Measurements from ENCODE around the gene ATRAID. TPM values are rescaled to one million over a fixed set of nuclear protein-coding genes. Genes with fewer than 3 reads are reported as not detected.

The ATRAID gene
- total and polyA plus RNA-seq, 2 of the 8 experiments (the other 6 are each of a cell fraction or from before 2014, with no cell fraction given) = 109 to 280 TPM

GRCh38 chr2:27212626-27213471 is 1.0 kb downstream of the ATRAID start:
- H2AFZ ChIP-seq (ENCODE audit: low read length) = no peak overlapping the region
- CTCF ChIA-PET (ENCODE audit: partially characterized antibody) = interaction anchor here (0.7 to 1.5 kb wide), 8 partner anchors 29 to 126 kb away, joined by 3 to 6 read pairs (median 3); partner anchors contain the start of genes KHK, PREB and TRIM54
- TF ChIP-seq CEBPB (IDR thresholded peaks at IDR 0.05; ENCODE audit: low read depth, low read length) (peak; percentile 22; the same call in 1 of the 2 replicates), KDM5A (IDR thresholded peaks at IDR 0.05; ENCODE audit: low read length) (0 out of 2 replicates have a peak, but pooled peaks have one; percentile 12)

More at GRCh38 chr2:27212626-27213471, 1.0 kb downstream of the ATRAID start:
- Histone ChIP-seq H3K36me3 (ENCODE audit: control insufficient read depth in 2 of 4, insufficient read depth in 4 of 4, low read length in 3 of 4) (peaks cover 11 to 44% (median 18%) of the 10 kb centered on the region in 4 experiments; a peak in 6 of 8 replicates), H2BK12ac (ENCODE audit: low read depth, low read length) (peak overlapping the region; percentile 75; the same call in 1 of the 2 replicates), H4K8ac (ENCODE audit: extremely low read depth, insufficient read depth, low read length) (peak overlapping the region; percentile 100), H3K4me3 (ENCODE audit: extremely low read depth in 1 of 4, insufficient read depth in 2 of 4, low read depth in 3 of 4, low read length in 4 of 4) (peak overlapping the region; percentile 77 to 97 (median 90)), H4K91ac (replicated peaks; ENCODE audit: insufficient read length, low read length) (peak overlapping the region; percentile 96), H3K4me2 (ENCODE audit: insufficient read depth in 1 of 2, low read depth in 2 of 2, low read length in 2 of 2) (peak overlapping the region; percentile 69 to 90), H3K9me3 (ENCODE audit: insufficient read depth in 2 of 2, low read depth in 1 of 2, low read length in 1 of 2) (no peaks in the 10 kb centered on the region), H3K27ac (ENCODE audit: low read depth, low read length) (peak overlapping the region; percentile 99), H2BK5ac (ENCODE audit: low read depth, low read length) (peak overlapping the region; percentile 89), H3K4me1 (replicated peaks in 1 of 4; ENCODE audit: control insufficient read depth in 3 of 4, insufficient read depth in 4 of 4, low read length in 3 of 4) (peaks cover 0 to 6% (median 2%) of the 10 kb centered on the region in 4 experiments), H2AK5ac (ENCODE audit: low read depth, low read length) (peak overlapping the region; percentile 58; the same call in 1 of the 2 replicates), H3K18ac (ENCODE audit: extremely low read depth, low read length) (peak overlapping the region; percentile 98), H2BK20ac (ENCODE audit: low read length) (no peak overlapping the region), H3K23me2 (ENCODE audit: low read depth, low read length) (peaks cover 16% of the 10 kb centered on the region), H4K20me1 (replicated peaks in 1 of 2; ENCODE audit: control insufficient read depth in 1 of 2, insufficient read depth in 2 of 2, low read length in 2 of 2) (peaks cover 0 to 4% of the 10 kb centered on the region in 2 experiments), H3K56ac (replicated peaks; ENCODE audit: insufficient read length, low read depth, low read length) (no peak overlapping the region), H3K14ac (ENCODE audit: insufficient read length) (no peak overlapping the region), H4K5ac (ENCODE audit: insufficient read length, low read depth, low read length) (peak overlapping the region; percentile 99), H3K23ac (ENCODE audit: insufficient read length) (no peak overlapping the region), H2BK15ac (ENCODE audit: low read length) (no peak overlapping the region), H3K79me2 (ENCODE audit: control insufficient read depth in 1 of 2, insufficient read depth in 2 of 2, low read length in 2 of 2) (peaks cover 1 to 22% of the 10 kb centered on the region in 2 experiments), H3K4ac (replicated peaks; ENCODE audit: insufficient read length, low read depth, low read length) (no peak overlapping the region), H3K27me3 (replicated peaks in 1 of 4; ENCODE audit: control insufficient read depth in 3 of 4, extremely low read depth in 1 of 4, insufficient read depth in 3 of 4, low read length in 3 of 4) (no peaks in the 10 kb centered on the region), H3K9ac (replicated peaks in 1 of 4; ENCODE audit: extremely low read depth in 1 of 4, low read depth in 3 of 4, low read length in 3 of 4) (peak overlapping the region; percentile 92 to 98 (median 96)), H3K79me1 (ENCODE audit: low read depth, low read length) (no peaks in the 10 kb centered on the region; the same call in 1 of the 2 replicates), H2BK120ac (replicated peaks; ENCODE audit: low read depth, low read length) (no peak overlapping the region)
- POLR2A ChIA-PET (ENCODE audit: partially characterized antibody) = interaction anchor here (0.7 to 6.8 kb wide), 30 partner anchors 8 to 189 kb away, joined by 3 to 42 read pairs (median 4); partner anchors contain the start of genes GTF3C2, KHK, PREB and TRIM54
- FAIRE-seq (no peak), DNase-seq (ENCODE audit: low read depth in 1 of 2, low spot score in 2 of 2) (no peak)
- 19% methylated on average over 34 of the region's 34 CpGs; no CpG with 5 or more reads in 1 of the 2 experiments for WGBS, 2 experiments (ENCODE audit: extremely low coverage in 1 of 2, insufficient coverage in 1 of 2, insufficient read length in 1 of 2, insufficient replicate concordance in 2 of 2, low coverage in 1 of 2, low lambda C conversion rate in 2 of 2, missing lambda C conversion rate in 1 of 2)

Data from H1 (cell line).